SJCRH30 (cell line): Measurements from ENCODE around the gene CNTNAP2. TPM values are rescaled to one million over a fixed set of nuclear protein-coding genes. Genes with fewer than 3 reads are reported as not detected.

Experiments
- DNase-seq, 2 experiments: peaks; one replicate each; pipeline ENCODE4 v3.0.0-alpha.2; 2015 to 2020
- H3K27ac ChIP-seq: fragments of 250-450 bp; sonication (Bioruptor Pico); 2 replicates; pipeline ENCODE4 v1.5.1; 2020; ENCODE audit warnings: mild to moderate bottlenecking, moderate library complexity
- H3K27me3 ChIP-seq: fragments of 250-450 bp; sonication (Bioruptor Pico); 2 replicates; pipeline ENCODE4 v1.5.1; 2020; ENCODE audit warnings: mild to moderate bottlenecking, moderate library complexity
- H3K36me3 ChIP-seq: fragments of 250-450 bp; sonication (Bioruptor Pico); 2 replicates; pipeline ENCODE4 v1.5.1; 2020; ENCODE audit warnings: mild to moderate bottlenecking, moderate library complexity
- H3K4me1 ChIP-seq: fragments of 250-450 bp; sonication (Bioruptor Pico); 2 replicates; pipeline ENCODE4 v1.5.1; 2020; ENCODE audit warnings: mild to moderate bottlenecking, moderate library complexity
- H3K4me3 ChIP-seq: fragments of 250-450 bp; sonication (Bioruptor Pico); 2 replicates; pipeline ENCODE4 v1.5.1; 2020; ENCODE audit warnings: mild to moderate bottlenecking, moderate library complexity
- H3K9me3 ChIP-seq: fragments of 250-450 bp; sonication (Bioruptor Pico); replicated peaks from 2 replicates; pipeline ENCODE4 v1.5.1; 2020; ENCODE audit warnings: mild to moderate bottlenecking, moderate library complexity
- total RNA-seq: library from RNA; depleted of rRNA; stranded (reverse); fragments of >200 nt; shearing (Covaris generic); gene quantifications from 2 replicates; pipeline ENCODE4 v1.2.3, GENCODE V29; 2014

CNTNAP2 gene
- total RNA-seq, 1 experiment from 2014 or later = not detected

DNA sequence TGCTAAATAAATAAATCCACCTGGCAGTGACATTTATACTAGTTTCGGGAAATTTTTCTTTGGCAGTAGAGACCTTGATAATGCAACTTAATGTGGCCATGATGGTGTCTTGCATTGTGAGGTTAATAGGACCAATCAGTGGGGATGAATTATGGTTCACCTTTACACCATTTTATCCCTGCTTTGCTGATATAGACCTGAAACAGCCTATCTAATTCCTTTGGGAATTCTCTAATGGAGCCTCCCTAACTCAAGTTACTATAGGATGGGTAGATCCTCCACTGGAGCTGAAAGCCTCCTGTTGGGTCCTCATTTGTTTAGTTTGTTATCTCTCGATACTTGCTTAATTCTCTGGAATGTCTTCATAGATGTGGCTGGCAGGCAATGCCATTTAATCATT is 276.7 kb downstream of the CNTNAP2 start:
- Histone ChIP-seq H3K27ac (no peak overlapping the region), H3K4me3 (no peak overlapping the region), H3K36me3 (no peaks in the 10 kb centered on the region), H3K4me1 (no peaks in the 10 kb centered on the region), H3K27me3 (peaks cover 18% of the 10 kb centered on the region; the same call in 1 of the 2 replicates), H3K9me3 (no peaks in the 10 kb centered on the region)
- no peak for DNase-seq

DNA sequence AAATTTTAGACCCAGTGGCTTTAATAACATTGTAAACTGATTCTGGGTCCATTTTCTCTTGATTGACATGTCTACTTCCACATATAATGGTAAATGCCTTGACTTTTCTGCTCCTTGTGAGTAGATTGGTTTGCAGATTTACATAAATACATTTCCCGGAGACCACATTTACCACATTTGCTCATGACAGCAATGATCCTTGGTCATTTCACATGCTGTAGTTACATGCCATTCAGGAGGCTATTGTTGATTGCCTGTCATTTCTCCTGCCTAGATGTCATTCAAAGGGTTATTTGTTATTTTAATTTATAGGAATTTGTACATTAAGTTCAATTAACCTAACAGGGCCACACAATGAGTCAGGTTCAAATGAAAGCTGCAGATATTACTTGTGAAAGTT is 280.5 kb downstream of the CNTNAP2 start:
- Histone ChIP-seq H3K27me3 (peaks cover 10% of the 10 kb centered on the region; the same call in 1 of the 2 replicates), H3K36me3 (no peaks in the 10 kb centered on the region)

DNA sequence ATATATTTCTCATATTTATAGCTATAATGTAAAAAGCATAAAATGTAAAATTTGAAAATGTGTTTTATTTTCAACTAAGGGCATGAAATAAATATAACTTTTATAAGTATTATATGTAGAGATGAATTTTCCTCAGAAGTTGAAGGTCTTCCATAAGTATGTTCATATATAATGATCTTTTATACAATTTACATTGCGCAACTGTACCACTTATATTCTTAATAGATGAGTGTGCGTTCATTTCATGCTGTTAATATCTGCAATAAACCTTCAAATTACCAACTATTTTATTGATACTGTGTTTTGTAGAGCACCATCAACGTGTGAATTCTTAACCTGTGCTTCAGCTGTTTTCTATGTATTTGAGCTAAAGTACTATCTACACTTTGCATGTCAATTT is 285.3 kb downstream of the CNTNAP2 start:
- DNase-seq = no peak
- Histone ChIP-seq H3K9me3 (no peaks in the 10 kb centered on the region), H3K36me3 (no peaks in the 10 kb centered on the region), H3K27ac (no peak overlapping the region), H3K4me1 (no peaks in the 10 kb centered on the region), H3K27me3 (0 out of 2 replicates have a peak, but pooled peaks cover 4% of the 10 kb centered on the region), H3K4me3 (no peak overlapping the region)

More for the DNA sequence above, 280.5 kb downstream of the CNTNAP2 start:
- Histone ChIP-seq H3K27ac (no peak overlapping the region), H3K9me3 (no peaks in the 10 kb centered on the region), H3K4me3 (no peak overlapping the region), H3K4me1 (no peaks in the 10 kb centered on the region)
- no peak for DNase-seq

DNA sequence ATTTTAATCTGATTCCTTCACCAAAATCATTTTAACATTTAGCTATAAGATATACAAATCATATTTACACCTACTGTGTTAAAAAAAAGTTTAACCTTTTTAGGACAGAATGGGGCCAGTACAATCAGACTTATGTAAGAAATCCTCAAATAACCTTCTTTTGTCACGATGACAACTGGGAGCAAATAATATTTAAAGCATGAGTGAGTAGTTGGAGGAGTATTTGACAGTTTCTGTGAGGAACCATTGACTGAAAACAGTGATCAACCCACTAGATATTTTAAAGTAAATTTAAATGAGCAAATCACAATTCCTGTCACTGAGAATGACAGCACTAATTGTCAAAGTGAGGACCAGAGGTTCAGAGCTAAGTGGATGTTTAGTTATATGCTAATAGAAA is 289.1 kb downstream of the CNTNAP2 start:
- no peaks in the 10 kb centered on the region; the same call in 1 of the 2 replicates for H3K27me3 ChIP-seq
- no peak for DNase-seq
- H3K9me3 ChIP-seq = no peaks in the 10 kb centered on the region
- no peaks in the 10 kb centered on the region for H3K36me3 ChIP-seq
- no peak overlapping the region for H3K4me3 ChIP-seq
- no peaks in the 10 kb centered on the region for H3K4me1 ChIP-seq
- H3K27ac ChIP-seq = no peak overlapping the region

DNA sequence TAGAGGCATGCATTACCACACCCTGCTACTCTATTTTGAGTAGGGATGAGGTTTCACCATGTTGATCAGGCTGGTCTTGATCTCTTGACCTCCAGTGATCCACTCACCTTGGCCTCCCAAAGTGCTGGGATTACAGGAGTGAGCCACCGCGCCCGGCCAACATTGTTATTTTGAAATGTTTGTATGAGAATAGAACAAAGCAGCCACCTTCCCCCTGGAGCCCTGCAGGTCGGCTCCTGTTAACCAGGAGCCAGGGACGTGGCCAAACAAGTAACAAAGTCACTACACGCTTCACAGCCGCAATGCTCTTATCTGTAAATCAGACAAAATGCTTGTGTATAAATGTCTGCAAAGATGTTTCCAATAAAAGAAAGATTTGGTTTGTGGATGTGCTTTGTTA is 295.4 kb downstream of the CNTNAP2 start:
- Histone ChIP-seq H3K4me1 (no peaks in the 10 kb centered on the region), H3K36me3 (no peaks in the 10 kb centered on the region), H3K4me3 (no peak overlapping the region), H3K27ac (no peak overlapping the region), H3K27me3 (peaks cover 15% of the 10 kb centered on the region), H3K9me3 (no peaks in the 10 kb centered on the region)
- no peak for DNase-seq

DNA sequence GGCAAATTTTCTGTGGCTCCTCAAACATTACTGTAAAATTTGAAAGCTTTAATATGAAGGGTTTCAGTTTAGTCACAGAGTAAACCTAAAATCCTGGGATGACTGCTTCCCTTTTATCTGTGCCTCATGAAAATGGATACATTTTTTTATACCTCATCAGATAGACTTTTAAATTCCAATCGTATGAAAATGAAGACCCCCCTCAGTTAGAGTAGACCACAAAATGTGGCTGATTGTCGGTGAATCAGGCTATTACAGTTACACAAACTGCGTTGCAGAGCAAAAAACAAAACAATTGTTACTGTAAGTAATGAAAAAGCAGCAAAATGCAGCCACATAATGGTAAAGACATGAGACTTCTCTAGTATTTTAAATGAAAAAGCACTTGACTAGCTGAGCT is 296.2 kb downstream of the CNTNAP2 start:
- peaks cover 18% of the 10 kb centered on the region for H3K27me3 ChIP-seq
- no peaks in the 10 kb centered on the region for H3K36me3 ChIP-seq
- no peak overlapping the region for H3K4me3 ChIP-seq
- H3K27ac ChIP-seq = no peak overlapping the region
- no peaks in the 10 kb centered on the region for H3K4me1 ChIP-seq
- no peaks in the 10 kb centered on the region for H3K9me3 ChIP-seq
- no peak for DNase-seq

DNA sequence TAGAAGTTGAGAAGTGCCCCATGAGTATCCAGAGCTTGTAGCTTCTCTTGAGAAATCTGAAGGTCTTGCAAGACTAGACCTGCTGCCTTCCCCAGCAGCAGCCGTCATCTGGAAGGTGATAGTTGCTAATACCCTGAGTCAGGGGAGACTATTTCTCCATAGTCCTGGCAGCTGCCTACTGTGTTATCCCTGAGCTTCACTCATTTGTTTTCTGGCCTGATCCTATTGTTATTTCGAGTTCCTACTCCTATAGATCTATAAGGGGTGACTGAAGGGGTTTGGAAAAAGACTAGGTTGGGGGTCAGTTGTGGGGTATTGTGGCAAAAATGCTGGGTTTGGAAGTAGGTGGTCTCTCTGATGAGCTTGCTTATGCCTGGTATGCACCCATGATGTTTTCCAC is 297.8 kb downstream of the CNTNAP2 start:
- DNase-seq = no peak

DNA sequence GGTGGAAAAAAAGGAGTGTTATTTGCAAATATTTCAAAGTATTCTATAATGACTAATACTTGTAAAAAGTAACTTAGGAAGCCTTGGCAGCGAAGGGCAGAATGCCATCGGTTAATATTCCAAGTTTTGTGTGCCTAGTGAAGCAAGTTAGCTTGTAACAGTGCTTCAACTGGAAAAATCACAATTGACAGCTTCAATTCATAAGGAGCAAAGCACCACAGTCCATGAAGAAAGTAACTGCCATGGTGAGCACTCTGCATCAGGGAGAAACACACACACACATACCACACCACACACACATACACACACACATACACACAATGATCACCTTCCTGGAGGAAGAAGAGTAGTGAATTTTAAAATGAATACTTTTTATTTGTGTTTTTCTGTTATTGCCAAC is 298.3 kb downstream of the CNTNAP2 start:
- H3K4me1 ChIP-seq = no peaks in the 10 kb centered on the region
- no peak overlapping the region for H3K27ac ChIP-seq
- peaks cover 18% of the 10 kb centered on the region for H3K27me3 ChIP-seq
- H3K4me3 ChIP-seq = no peak overlapping the region
- no peak for DNase-seq
- no peaks in the 10 kb centered on the region for H3K36me3 ChIP-seq
- no peaks in the 10 kb centered on the region for H3K9me3 ChIP-seq

More for the DNA sequence above, 297.8 kb downstream of the CNTNAP2 start:
- H3K4me3 ChIP-seq = no peak overlapping the region
- no peaks in the 10 kb centered on the region for H3K36me3 ChIP-seq
- H3K9me3 ChIP-seq = no peaks in the 10 kb centered on the region
- no peaks in the 10 kb centered on the region for H3K4me1 ChIP-seq
- no peak overlapping the region for H3K27ac ChIP-seq
- H3K27me3 ChIP-seq = peaks cover 18% of the 10 kb centered on the region

DNA sequence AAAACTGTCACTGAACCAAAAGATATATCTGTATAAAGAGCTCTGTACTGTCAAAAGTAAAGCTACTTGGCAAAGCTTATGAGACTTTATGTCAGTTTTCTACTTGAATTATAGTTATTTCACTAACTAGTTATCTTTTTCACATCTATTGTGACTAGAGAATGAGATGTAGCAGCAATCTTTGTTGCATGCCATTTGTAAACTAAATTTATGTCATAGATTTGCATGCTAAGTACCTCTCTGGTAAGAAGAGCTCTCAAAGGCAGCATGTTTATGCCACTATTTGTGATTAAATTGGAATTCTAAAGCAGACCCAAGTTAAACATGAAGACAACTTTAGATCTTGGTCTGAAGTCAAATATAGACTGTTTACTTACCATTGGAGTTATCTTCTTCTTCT is 300.6 kb downstream of the CNTNAP2 start:
- Histone ChIP-seq H3K36me3 (no peaks in the 10 kb centered on the region), H3K27me3 (peaks cover 18% of the 10 kb centered on the region; the same call in 1 of the 2 replicates)
- no peak for DNase-seq

DNA sequence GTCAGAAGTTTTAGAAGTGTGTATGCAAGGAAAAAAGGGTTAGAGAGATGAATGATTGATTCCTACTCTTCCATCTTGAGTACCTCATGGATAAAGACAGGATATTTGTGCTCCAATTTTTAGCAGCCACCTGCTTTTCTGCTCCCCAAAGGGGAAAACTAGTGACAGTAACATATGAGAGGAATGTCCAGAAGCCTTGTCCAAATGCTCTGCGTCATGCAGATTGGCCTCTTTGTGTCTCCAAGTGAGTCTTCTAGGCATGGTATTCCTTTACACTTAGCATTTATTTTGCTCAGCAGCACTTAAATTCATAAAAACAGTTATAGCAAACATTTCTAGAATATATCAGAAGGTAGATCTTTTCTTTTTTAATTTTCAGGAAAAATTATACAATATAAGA is 306.8 kb downstream of the CNTNAP2 start:
- Histone ChIP-seq H3K27me3 (no peaks in the 10 kb centered on the region), H3K9me3 (no peaks in the 10 kb centered on the region), H3K27ac (no peak overlapping the region), H3K4me1 (no peaks in the 10 kb centered on the region), H3K36me3 (no peaks in the 10 kb centered on the region), H3K4me3 (no peak overlapping the region)
- DNase-seq = no peak

More for the DNA sequence above, 300.6 kb downstream of the CNTNAP2 start:
- no peak overlapping the region for H3K4me3 ChIP-seq
- no peak overlapping the region for H3K27ac ChIP-seq
- H3K4me1 ChIP-seq = no peaks in the 10 kb centered on the region
- no peaks in the 10 kb centered on the region for H3K9me3 ChIP-seq

DNA sequence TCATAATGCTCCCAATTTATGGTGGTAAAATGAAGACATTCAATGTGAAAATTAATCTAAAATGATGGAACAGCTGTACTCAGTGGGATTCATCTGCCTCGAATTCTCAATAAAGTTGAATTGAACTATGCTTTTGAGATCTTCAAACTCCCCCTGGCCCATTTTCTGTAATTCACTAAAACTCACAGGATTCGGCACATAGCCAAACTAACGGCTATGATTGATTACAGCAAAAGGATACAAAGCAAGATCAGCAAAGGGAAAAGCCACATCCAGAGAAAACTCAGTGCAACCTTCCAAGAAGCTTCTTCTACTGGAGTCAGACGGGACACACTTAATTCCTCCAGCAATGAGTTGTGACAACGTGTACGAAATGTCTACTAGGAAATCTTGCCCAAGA is 307.5 kb downstream of the CNTNAP2 start:
- Histone ChIP-seq H3K36me3 (no peaks in the 10 kb centered on the region), H3K4me3 (no peak overlapping the region), H3K27ac (no peak overlapping the region), H3K9me3 (no peaks in the 10 kb centered on the region), H3K27me3 (no peaks in the 10 kb centered on the region), H3K4me1 (no peaks in the 10 kb centered on the region)
- DNase-seq = no peak

DNA sequence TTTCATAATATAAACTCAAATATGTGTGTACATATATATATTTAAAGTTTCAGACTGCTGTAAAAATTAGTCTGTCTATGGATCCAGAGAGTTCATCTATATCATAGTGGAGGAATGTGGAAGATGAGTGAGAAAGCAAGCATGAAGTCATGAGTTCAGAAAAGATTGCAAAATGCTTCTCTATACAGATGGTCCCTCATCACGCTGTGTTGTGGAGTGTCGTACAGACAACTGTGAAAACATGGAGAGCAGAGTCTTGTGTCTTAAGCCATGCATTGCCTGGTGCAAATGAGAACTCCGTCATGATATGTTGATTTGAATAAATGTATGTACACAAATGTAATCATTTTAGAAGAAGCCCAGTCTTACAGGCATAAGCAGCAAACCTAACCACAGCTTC is 316.9 kb downstream of the CNTNAP2 start:
- H3K4me1 ChIP-seq = no peaks in the 10 kb centered on the region
- no peak for DNase-seq
- no peaks in the 10 kb centered on the region for H3K36me3 ChIP-seq
- H3K27me3 ChIP-seq = no peaks in the 10 kb centered on the region
- no peak overlapping the region for H3K4me3 ChIP-seq
- H3K27ac ChIP-seq = no peak overlapping the region
- no peaks in the 10 kb centered on the region for H3K9me3 ChIP-seq

DNA sequence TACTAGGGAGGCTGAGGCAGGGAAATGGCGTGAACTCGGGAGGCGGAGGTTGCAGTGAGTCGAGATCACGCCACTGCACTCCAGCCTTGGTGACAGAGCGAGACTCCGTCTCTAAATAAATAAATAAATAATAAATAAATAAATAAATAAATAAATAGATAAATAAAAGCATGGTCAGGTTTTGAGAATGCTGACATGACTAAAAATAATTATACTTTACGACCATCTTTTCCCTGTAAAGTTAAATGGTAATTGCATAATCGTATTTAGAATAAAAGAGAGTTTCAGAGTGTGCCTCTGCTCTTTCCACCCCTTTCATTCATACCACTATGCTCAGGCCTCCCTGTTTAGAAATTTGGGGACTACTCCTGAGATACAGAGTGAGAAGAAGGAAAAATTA is 326.5 kb downstream of the CNTNAP2 start:
- no peaks in the 10 kb centered on the region for H3K4me1 ChIP-seq
- DNase-seq = no peak
- H3K27ac ChIP-seq = no peak overlapping the region
- no peak overlapping the region for H3K4me3 ChIP-seq
- no peaks in the 10 kb centered on the region for H3K36me3 ChIP-seq
- H3K27me3 ChIP-seq = no peaks in the 10 kb centered on the region
- H3K9me3 ChIP-seq = no peaks in the 10 kb centered on the region

DNA sequence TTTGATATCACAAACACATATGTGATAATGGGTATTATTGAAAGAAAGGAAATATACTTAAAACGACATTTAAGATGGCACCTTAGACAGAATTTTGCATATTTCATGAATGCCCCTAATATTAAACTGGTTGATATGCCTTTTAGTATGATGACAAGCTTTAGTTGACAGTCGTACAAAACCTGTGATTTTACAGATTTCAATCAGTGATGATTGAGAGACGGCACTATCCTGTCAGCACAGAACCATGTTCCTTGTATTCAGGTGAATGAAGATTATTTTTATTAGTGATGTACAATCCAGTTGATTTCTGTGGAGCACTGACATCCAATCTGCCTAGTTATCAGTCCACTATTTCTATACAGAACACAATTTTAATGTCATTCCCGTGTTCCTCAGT is 333.0 kb downstream of the CNTNAP2 start:
- H3K27me3 ChIP-seq = peaks cover 5% of the 10 kb centered on the region; the same call in 1 of the 2 replicates

DNA sequence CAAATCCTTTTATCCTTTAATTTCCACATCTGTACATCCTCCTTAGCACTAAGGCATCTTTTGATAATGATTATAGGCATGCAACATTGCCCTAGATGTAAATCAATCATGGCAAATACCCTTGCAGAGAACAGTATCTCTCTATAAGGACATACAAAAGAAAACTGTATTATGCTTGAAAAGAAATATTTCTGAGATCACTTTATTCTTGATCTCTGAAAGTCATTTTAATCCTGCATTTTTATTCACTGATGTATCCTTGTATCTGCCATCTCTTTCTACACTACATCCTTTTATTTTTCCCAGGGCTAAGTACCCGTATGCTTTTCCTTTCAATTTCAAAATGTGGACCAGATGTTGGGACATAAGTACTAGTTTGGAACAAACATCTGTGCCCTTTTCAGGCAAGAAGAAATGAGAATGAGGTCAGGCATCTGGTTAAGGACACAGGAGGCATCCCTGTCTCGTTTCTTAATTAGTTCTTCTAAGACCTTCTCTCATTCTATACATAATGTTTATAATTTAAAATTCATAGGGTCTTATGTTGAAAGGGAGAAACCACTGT is 338.6 kb downstream of the CNTNAP2 start:
- DNase-seq = no peak
- no peak overlapping the region for H3K27ac ChIP-seq
- H3K36me3 ChIP-seq = no peaks in the 10 kb centered on the region
- peaks cover 5% of the 10 kb centered on the region; the same call in 1 of the 2 replicates for H3K27me3 ChIP-seq
- no peak overlapping the region for H3K4me3 ChIP-seq
- no peaks in the 10 kb centered on the region for H3K9me3 ChIP-seq
- H3K4me1 ChIP-seq = no peaks in the 10 kb centered on the region

More for the DNA sequence above, 333.0 kb downstream of the CNTNAP2 start:
- H3K9me3 ChIP-seq = no peaks in the 10 kb centered on the region
- no peak overlapping the region for H3K4me3 ChIP-seq
- H3K4me1 ChIP-seq = no peaks in the 10 kb centered on the region
- H3K36me3 ChIP-seq = no peaks in the 10 kb centered on the region
- no peak for DNase-seq
- no peak overlapping the region for H3K27ac ChIP-seq

DNA sequence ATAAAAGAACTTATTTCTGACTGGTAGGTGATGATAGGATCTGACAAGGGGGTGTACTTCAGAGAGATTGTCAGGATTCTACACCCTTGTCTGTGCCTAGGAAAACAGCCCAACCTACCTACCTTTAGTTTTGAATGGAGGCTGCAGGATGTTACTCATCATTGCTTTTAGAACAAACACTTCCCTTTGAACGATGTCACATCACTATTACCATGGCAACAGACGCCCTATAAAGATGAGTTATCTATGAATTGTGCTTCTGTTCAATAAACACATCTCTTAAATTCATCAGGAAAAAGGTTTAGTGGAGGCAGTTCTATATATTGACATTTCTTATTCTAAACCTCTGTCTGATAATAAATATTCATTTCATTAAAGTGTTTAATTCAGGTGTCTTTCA is 362.4 kb downstream of the CNTNAP2 start:
- no peak overlapping the region for H3K4me3 ChIP-seq

More for the DNA sequence above, 362.4 kb downstream of the CNTNAP2 start:
- no peaks in the 10 kb centered on the region for H3K4me1 ChIP-seq
- no peaks in the 10 kb centered on the region for H3K9me3 ChIP-seq
- no peaks in the 10 kb centered on the region for H3K36me3 ChIP-seq
- H3K27me3 ChIP-seq = peaks cover 9% of the 10 kb centered on the region; the same call in 1 of the 2 replicates
- no peak for DNase-seq
- H3K27ac ChIP-seq = no peak overlapping the region
